ENCODE results near the gene RAPGEF4. TPM values are rescaled to one million over a fixed set of nuclear protein-coding genes. Genes with fewer than 3 reads are reported as not detected.

The RAPGEF4 gene
- total RNA-seq, 1 experiment from 2014 or later = not detected

DNA sequence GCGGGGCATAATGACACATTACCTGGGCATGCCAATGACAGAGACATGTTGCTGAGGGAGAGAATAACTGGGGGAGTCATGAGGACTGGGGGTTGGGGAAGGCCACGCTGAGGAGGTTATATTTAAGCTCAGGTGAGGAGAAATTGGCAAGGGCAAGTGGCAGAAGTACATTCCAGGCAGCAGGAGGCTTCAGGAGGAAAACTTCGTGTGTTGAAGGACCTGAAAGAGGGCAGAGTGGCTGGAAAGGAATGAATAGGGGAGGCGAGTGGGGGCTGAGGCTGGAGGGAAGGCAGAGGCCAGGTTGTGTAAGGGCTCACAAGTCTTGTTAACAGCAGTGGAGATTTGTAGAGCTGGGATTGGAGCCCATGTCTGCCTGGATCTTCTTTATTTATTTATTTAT, 166.3 kb downstream of the RAPGEF4 start:
- DNase-seq (ENCODE audit: unreplicated experiment) = no peak
- POLR2A ChIA-PET = interaction anchor here (0.9 kb wide), 1 partner anchor 14 kb away, joined by 3 read pairs; no protein-coding TSS in a partner anchor
- peaks cover 45% of the 10 kb centered on the region for H3K27me3 Mint-ChIP-seq (ENCODE audit: insufficient read depth, unreplicated experiment)
- no peaks in the 10 kb centered on the region for H3K4me1 Mint-ChIP-seq (ENCODE audit: insufficient read depth, unreplicated experiment)
- no peak overlapping the region for H3K4me3 Mint-ChIP-seq (ENCODE audit: unreplicated experiment)
- intact Hi-C loops (cut with micrococcal nuclease) = no loop called here
- no TSS peak for BruUV-seq (replicated peaks)
- CTCF ChIA-PET = interaction anchor here (0.8 to 1.8 kb wide), 3 partner anchors 10 to 125 kb away, joined by 3 to 6 read pairs (median 3); no protein-coding TSS in a partner anchor
- H3K9me3 Mint-ChIP-seq (ENCODE audit: unreplicated experiment) = no peaks in the 10 kb centered on the region
- H3K36me3 Mint-ChIP-seq (ENCODE audit: insufficient read depth, unreplicated experiment) = no peaks in the 10 kb centered on the region
- TF ChIP-seq, protein P1, sequence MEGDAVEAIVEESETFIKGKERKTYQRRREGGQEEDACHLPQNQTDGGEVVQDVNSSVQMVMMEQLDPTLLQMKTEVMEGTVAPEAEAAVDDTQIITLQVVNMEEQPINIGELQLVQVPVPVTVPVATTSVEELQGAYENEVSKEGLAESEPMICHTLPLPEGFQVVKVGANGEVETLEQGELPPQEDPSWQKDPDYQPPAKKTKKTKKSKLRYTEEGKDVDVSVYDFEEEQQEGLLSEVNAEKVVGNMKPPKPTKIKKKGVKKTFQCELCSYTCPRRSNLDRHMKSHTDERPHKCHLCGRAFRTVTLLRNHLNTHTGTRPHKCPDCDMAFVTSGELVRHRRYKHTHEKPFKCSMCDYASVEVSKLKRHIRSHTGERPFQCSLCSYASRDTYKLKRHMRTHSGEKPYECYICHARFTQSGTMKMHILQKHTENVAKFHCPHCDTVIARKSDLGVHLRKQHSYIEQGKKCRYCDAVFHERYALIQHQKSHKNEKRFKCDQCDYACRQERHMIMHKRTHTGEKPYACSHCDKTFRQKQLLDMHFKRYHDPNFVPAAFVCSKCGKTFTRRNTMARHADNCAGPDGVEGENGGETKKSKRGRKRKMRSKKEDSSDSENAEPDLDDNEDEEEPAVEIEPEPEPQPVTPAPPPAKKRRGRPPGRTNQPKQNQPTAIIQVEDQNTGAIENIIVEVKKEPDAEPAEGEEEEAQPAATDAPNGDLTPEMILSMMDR (IDR thresholded peaks at IDR 0.05; ENCODE audit: unreplicated experiment) = no peak
- H3K27ac Mint-ChIP-seq (ENCODE audit: low read depth, unreplicated experiment) = no peak overlapping the region

- Mint-ChIP-seq H3K27me3 (ENCODE audit: insufficient read depth, unreplicated experiment) (peaks cover 25% of the 10 kb centered on the region), H3K4me3 (ENCODE audit: unreplicated experiment) (no peak overlapping the region), H3K4me1 (ENCODE audit: insufficient read depth, unreplicated experiment) (no peaks in the 10 kb centered on the region), H3K36me3 (ENCODE audit: insufficient read depth, unreplicated experiment) (no peaks in the 10 kb centered on the region), H3K27ac (ENCODE audit: low read depth, unreplicated experiment) (no peak overlapping the region), H3K9me3 (ENCODE audit: unreplicated experiment) (no peaks in the 10 kb centered on the region)
- ChIA-PET POLR2A (interaction anchor here (1.9 kb wide), 1 partner anchor 13 kb away, joined by 4 read pairs; no protein-coding TSS in a partner anchor), CTCF (no interaction called here)
- BruUV-seq (replicated peaks) = no TSS peak
- TF ChIP-seq, protein P1 (IDR thresholded peaks at IDR 0.05; ENCODE audit: unreplicated experiment) = no peak
- intact Hi-C loops (cut with micrococcal nuclease) = no loop called here
- no peak for DNase-seq (ENCODE audit: unreplicated experiment)
Measured at GRCh38 chr2:172904236-172904635, 168.6 kb downstream of the RAPGEF4 start.

DNA sequence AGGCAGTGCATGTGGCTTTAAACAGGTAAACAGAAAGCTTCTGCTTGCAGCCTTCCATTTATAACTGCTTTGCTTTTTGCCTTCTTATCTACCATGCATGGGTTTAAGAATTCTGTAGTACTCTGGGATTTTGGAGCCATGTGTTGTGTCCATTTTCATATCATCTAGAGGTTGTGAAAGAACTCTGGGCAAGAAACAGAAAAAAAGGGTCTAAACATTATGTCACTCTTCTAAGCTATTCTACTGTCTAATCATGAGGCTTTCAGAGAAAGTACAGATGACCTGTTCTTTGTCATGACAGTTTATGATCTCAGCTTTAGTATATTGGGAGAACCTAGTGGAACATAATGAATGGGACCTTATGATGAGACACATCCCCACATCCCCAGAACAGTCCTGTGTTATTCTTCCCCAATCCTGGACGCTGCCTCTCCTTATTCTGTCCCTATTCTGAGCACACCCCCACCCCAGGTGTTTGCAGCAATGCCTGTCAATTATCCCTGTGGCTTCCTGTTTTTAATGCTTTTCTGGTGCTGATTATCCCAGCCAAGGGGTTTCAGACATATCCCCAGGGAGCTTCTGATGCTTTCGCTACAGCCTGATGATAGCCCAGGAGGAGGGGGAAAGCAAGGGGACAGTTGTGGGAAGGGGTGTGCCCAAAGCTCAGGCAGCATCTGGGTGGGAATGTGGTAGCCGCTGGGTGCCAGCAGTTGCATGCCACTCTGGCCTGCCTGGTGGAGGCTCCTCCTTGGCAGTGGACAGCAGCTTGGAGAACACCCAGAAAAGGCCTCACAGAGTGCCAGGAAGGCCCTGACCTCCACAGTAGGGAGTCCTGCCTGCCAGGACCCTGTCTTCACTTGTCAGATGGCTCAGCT, 170.5 kb downstream of the RAPGEF4 start:
- Mint-ChIP-seq H3K27ac (ENCODE audit: low read depth, unreplicated experiment) (no peak overlapping the region), H3K4me1 (ENCODE audit: insufficient read depth, unreplicated experiment) (no peaks in the 10 kb centered on the region), H3K36me3 (ENCODE audit: insufficient read depth, unreplicated experiment) (no peaks in the 10 kb centered on the region), H3K27me3 (ENCODE audit: insufficient read depth, unreplicated experiment) (peaks cover 11% of the 10 kb centered on the region), H3K9me3 (ENCODE audit: unreplicated experiment) (no peaks in the 10 kb centered on the region), H3K4me3 (ENCODE audit: unreplicated experiment) (no peak overlapping the region)
- DNase-seq (ENCODE audit: unreplicated experiment) = no peak
- intact Hi-C loops (cut with micrococcal nuclease) = no loop called here
- no TSS peak for BruUV-seq (replicated peaks)
- POLR2A ChIA-PET = no interaction called here
- CTCF ChIA-PET = interaction anchor here (0.6 to 1.2 kb wide), 3 partner anchors 26 to 524 kb away, joined by 3 to 4 read pairs (median 3); no protein-coding TSS in a partner anchor
- TF ChIP-seq, protein P1 (IDR thresholded peaks at IDR 0.05; ENCODE audit: unreplicated experiment) = no peak

- Mint-ChIP-seq H3K9me3 (ENCODE audit: unreplicated experiment) (no peaks in the 10 kb centered on the region), H3K36me3 (ENCODE audit: insufficient read depth, unreplicated experiment) (no peaks in the 10 kb centered on the region), H3K27ac (ENCODE audit: low read depth, unreplicated experiment) (no peak overlapping the region), H3K4me1 (ENCODE audit: insufficient read depth, unreplicated experiment) (no peaks in the 10 kb centered on the region), H3K27me3 (ENCODE audit: insufficient read depth, unreplicated experiment) (no peaks in the 10 kb centered on the region), H3K4me3 (ENCODE audit: unreplicated experiment) (no peak overlapping the region)
- intact Hi-C loops (cut with micrococcal nuclease) = no loop called here
- TF ChIP-seq, protein P1 (IDR thresholded peaks at IDR 0.05; ENCODE audit: unreplicated experiment) = no peak
- BruUV-seq (replicated peaks) = no TSS peak
- ChIA-PET POLR2A (no interaction called here), CTCF (interaction anchor here (0.6 to 1.1 kb wide), 2 partner anchors 76 to 87 kb away, joined by 3 to 6 read pairs; no protein-coding TSS in a partner anchor)
- no peak for DNase-seq (ENCODE audit: unreplicated experiment)
Measured at GRCh38 chr2:172908275-172908674, 172.6 kb downstream of the RAPGEF4 start.

Data from MCF 10A (cell line).